Fibroblast of the aortic adventitia (primary cell): ENCODE data around the gene KCP. TPM values are rescaled to one million over a fixed set of nuclear protein-coding genes. Genes with fewer than 3 reads are reported as not detected.

Source experiments
- DNase-seq: peaks from one replicate; pipeline ENCODE4 v3.0.0-alpha.2; 2010; ENCODE audit warnings: low read depth
- H3K4me3 ChIP-seq: 2 replicates; pipeline ENCODE4 v1.5.1; 2011; ENCODE audit warnings: low read depth, mild to moderate bottlenecking, control low read depth, low read length, moderate library complexity
- CTCF ChIP-seq: IDR thresholded peaks from 2 replicates; pipeline ENCODE4 v1.5.1; 2011; ENCODE audit warnings: mild to moderate bottlenecking, low read length, control low read depth, inconsistent platforms; ENCODE audit not compliant: insufficient read depth
- total RNA-seq: library from RNA; depleted of rRNA; stranded (reverse); fragments of >200 nt; gene quantifications from 2 replicates; pipeline ENCODE4 v1.2.3, GENCODE V29; 2012; ENCODE audit warnings: low replicate concordance

KCP gene
- total RNA-seq, 1 donor = 0.09 TPM

- no peak for DNase-seq
- TF ChIP-seq CTCF = no peak
- no peak overlapping the region for H3K4me3 ChIP-seq
Measured at GRCh38 chr7:128885370-128886187, 24.9 kb downstream of the KCP start.

GRCh38 chr7:128884561-128885369 is 25.7 kb downstream of the KCP start:
- DNase-seq = no peak
- no peak overlapping the region for H3K4me3 ChIP-seq
- TF ChIP-seq CTCF = no peak

- no peak overlapping the region for H3K4me3 ChIP-seq
- TF ChIP-seq CTCF = peak; percentile 89
- DNase-seq = peak; percentile 72
Measured at GRCh38 chr7:128883622-128884448, 26.7 kb downstream of the KCP start.

GRCh38 chr7:128882134-128882533 is 28.4 kb downstream of the KCP start:
- no peak for DNase-seq
- TF ChIP-seq CTCF = no peak
- H3K4me3 ChIP-seq = no peak overlapping the region

GRCh38 chr7:128881458-128882125 is 28.9 kb downstream of the KCP start:
- no peak for TF ChIP-seq CTCF
- H3K4me3 ChIP-seq = no peak overlapping the region
- DNase-seq = no peak

GRCh38 chr7:128880791-128881457 is 29.6 kb downstream of the KCP start:
- DNase-seq = no peak
- no peak for TF ChIP-seq CTCF

More at GRCh38 chr7:128880791-128881457, 29.6 kb downstream of the KCP start:
- no peak overlapping the region for H3K4me3 ChIP-seq
